Upper lobe of right lung (tissue), 1 donor: ENCODE data around the gene TOGARAM2. TPM values are rescaled to one million over a fixed set of nuclear protein-coding genes. Genes with fewer than 3 reads are reported as not detected.

ENCODE experiments used
- ATAC-seq: fragments of 200-7000 bp; cut with Tn5 transposase; one replicate; pipeline ENCODE4 v1.9.1; 2020; ENCODE audit warnings: mild to moderate bottlenecking, moderate library complexity
- DNase-seq: peaks from one replicate; pipeline ENCODE4 v3.0.0-alpha.2; 2020
- H3K27ac ChIP-seq: fragments of 200-600 bp; one replicate; pipeline ENCODE4 v1.8.0; 2022
- H3K27me3 ChIP-seq: fragments of 200-600 bp; one replicate; pipeline ENCODE4 v1.8.0; 2022; ENCODE audit warnings: mild to moderate bottlenecking
- H3K36me3 ChIP-seq: fragments of 200-600 bp; one replicate; pipeline ENCODE4 v1.8.0; 2022
- H3K4me1 ChIP-seq: fragments of 200-600 bp; one replicate; pipeline ENCODE4 v1.8.0; 2022
- H3K4me3 ChIP-seq: fragments of 200-600 bp; one replicate; pipeline ENCODE4 v1.8.0; 2022; ENCODE audit warnings: mild to moderate bottlenecking
- H3K9me3 ChIP-seq: fragments of 200-600 bp; one replicate; pipeline ENCODE4 v1.8.0; 2022
- intact Hi-C: fragments of 100-400 bp; cut with DNase I; formaldehyde crosslinking; loops from one replicate; pipeline ENCODE4 v1.11.0; 2022
- long read RNA-seq: library from polyadenylated mRNA; unstranded; transcript quantifications from one replicate; pipeline ENCODE4 v2.0.0, GENCODE V29; 2021
- total RNA-seq: library from RNA; stranded (reverse); fragmentation: NEBNext Ultra II Directional; extraction: Animal tissue kit (Norgen Biotek cat#: 25700); gene quantifications from one replicate; pipeline ENCODE4 v1.2.1, GENCODE V29; 2021
- TF ChIP-seq, protein P1 (sequence below): fragments of 200-600 bp; IDR thresholded peaks from one replicate; pipeline ENCODE4 v1.8.0; 2022; ENCODE audit warnings: antibody characterized with exemption
- donor health status: DM: no; HTN: yes; CAD: no; lungs with severe emphysema.

Gene TOGARAM2
- 0.72 TPM for total RNA-seq
- long read RNA-seq, partial matches to known transcripts, result 3 of 5 reads
- long read RNA-seq, other reads (novel, unspliced or antisense), result 1 of 5 reads

DNA sequence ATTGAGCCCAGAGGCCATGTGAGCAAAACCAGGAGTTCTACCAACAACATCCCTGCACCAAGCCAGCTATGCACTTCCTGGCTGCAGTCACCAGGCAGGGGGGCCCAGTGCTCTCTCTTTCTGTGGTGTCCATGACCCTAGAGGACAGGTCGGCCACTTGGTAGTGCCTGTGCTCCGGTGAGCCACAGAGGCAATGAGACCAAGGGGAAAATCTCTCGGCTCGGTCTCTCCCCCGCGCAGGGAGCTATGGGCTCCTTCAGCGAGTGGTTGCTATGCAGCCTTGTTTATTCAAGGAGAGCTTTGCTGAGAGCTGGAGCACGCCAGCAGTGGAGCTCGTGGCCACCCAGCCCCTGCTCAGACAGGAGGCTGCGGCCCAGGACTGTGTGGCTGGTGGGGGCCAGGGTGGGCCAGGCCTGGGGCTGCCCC lies at the start of gene TOGARAM2:
Gene TOGARAM2 (plus strand): TSS at position 283 of the 426 bp plus-strand sequence. CDS start 13,537 bp downstream, outside the sequence.
- ATAC-seq, result peak; percentile 76
- TF ChIP-seq, protein P1, sequence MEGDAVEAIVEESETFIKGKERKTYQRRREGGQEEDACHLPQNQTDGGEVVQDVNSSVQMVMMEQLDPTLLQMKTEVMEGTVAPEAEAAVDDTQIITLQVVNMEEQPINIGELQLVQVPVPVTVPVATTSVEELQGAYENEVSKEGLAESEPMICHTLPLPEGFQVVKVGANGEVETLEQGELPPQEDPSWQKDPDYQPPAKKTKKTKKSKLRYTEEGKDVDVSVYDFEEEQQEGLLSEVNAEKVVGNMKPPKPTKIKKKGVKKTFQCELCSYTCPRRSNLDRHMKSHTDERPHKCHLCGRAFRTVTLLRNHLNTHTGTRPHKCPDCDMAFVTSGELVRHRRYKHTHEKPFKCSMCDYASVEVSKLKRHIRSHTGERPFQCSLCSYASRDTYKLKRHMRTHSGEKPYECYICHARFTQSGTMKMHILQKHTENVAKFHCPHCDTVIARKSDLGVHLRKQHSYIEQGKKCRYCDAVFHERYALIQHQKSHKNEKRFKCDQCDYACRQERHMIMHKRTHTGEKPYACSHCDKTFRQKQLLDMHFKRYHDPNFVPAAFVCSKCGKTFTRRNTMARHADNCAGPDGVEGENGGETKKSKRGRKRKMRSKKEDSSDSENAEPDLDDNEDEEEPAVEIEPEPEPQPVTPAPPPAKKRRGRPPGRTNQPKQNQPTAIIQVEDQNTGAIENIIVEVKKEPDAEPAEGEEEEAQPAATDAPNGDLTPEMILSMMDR, result no peak
- intact Hi-C loops, result no loop called here
- Histone ChIP-seq H3K4me3 (no peak within 1 kb of the TSS), H3K27ac (no peak within 1 kb of the TSS), H3K27me3 (no peaks in the 10 kb centered on the region), H3K36me3 (no peaks in the 10 kb centered on the region), H3K4me1 (peaks cover 6% of the 10 kb centered on the region), H3K9me3 (no peaks in the 10 kb centered on the region)
- no peak for DNase-seq

DNA sequence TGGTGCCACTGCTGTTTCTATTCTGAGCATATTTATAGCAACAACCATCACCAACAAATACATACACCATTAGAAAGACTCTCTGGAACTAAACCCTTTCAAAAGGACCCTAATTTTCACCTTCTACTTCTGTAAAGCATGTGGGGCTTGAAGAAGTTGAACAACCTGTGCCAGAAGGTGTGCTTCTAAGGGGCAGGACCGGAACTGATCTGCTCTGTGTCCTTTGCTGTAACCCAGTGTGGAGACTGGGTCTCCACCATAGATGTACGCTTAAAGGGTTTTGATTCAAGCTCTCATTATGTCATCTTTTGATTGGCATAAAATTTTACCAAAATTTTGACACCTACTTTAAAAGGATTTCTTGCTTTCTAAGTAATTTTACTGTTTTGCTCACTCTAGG lies 46.3 kb upstream of the TOGARAM2 start:
- no peak overlapping the region for H3K4me3 ChIP-seq
- DNase-seq (no peak), ATAC-seq (no peak)
- no peaks in the 10 kb centered on the region for H3K27me3 ChIP-seq
- H3K4me1 ChIP-seq, result no peaks in the 10 kb centered on the region
- H3K27ac ChIP-seq, result no peak overlapping the region
- no peaks in the 10 kb centered on the region for H3K9me3 ChIP-seq
- intact Hi-C loops, result no loop called here
- TF ChIP-seq, protein P1, result no peak
- H3K36me3 ChIP-seq, result peaks cover 86% of the 10 kb centered on the region

DNA sequence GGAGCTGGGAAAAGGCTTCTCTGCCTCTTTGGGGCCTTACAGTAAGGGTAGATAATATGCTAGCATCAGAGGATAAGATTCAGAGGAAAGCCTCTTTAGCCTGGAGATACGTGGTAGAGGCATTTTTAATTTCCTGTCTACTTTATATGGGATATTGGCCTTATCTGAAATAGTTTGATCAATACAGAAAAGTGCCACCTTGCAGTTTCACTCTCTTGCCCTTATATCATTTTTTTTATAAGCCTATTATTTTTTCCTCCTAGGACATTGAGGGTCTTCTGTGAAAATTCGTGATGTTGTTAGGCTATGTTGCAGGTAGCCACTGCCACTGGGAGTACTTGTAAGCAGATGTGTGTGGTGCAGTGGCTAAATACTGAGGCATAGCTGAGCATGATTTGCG lies 40.1 kb upstream of the TOGARAM2 start:
- Histone ChIP-seq H3K27me3 (no peaks in the 10 kb centered on the region), H3K4me3 (no peak overlapping the region), H3K4me1 (no peaks in the 10 kb centered on the region), H3K9me3 (no peaks in the 10 kb centered on the region), H3K36me3 (peaks cover 77% of the 10 kb centered on the region), H3K27ac (no peak overlapping the region)
- TF ChIP-seq, protein P1, result no peak
- no peak for DNase-seq
- ATAC-seq, result no peak
- intact Hi-C loops, result no loop called here

DNA sequence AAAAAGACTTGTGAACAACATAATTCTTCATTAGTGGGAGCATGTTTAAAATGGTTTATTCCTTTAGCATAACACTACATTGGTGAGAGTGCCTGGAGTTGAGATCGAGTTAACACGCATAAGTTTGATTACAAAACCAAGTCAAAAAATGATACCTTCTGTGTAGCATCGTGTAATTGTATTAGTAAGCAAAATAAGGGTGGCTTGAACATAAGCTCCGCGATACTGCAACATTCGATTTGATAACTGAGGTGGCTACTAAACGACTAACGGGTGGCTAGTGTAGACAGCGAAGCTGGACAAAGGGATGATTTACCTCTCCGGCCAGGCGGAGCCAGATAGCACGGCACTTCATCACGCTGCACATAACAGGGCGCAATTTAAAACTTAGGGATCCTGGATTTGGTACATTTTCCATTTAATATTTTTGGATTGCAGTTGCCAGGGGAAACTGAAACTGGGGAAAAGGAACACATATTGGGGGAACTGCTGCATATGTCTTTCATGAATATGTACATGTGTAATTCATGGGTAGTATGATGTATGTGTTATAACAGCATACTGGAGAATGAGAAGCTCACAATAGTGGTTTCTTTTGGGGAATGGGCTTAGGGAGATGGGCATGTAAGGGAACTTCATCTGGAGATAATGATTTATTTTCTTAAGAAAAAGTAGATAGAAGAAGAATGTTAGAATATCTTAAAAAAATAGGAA lies 36.4 kb upstream of the TOGARAM2 start:
- intact Hi-C loops, result no loop called here
- no peak overlapping the region for H3K4me3 ChIP-seq
- H3K27me3 ChIP-seq, result no peaks in the 10 kb centered on the region
- DNase-seq (no peak), ATAC-seq (no peak)
- TF ChIP-seq, protein P1, result no peak
- peaks cover 84% of the 10 kb centered on the region for H3K36me3 ChIP-seq
- no peak overlapping the region for H3K27ac ChIP-seq
- no peaks in the 10 kb centered on the region for H3K9me3 ChIP-seq
- no peaks in the 10 kb centered on the region for H3K4me1 ChIP-seq

DNA sequence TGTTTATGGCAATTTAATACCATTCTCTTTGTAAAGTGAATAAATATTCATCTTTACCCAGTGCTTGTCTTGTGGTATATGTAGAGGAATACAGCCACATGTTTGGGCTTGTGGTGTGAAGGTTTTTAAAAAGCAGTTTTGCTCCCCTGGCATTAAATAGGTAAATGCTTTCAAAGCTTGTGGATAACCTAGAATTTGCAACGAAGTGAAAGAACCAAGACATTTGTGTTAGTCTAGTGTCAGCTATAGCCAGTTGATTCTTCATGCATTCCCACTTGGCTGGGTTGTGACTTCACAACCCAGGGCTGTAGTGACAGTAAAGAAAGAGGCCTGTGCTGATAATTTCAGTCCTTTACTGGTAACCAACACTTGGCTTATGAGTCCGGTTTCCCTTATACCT lies 32.9 kb upstream of the TOGARAM2 start:
- no peaks in the 10 kb centered on the region for H3K27me3 ChIP-seq
- no peaks in the 10 kb centered on the region for H3K9me3 ChIP-seq
- no peak overlapping the region for H3K4me3 ChIP-seq
- peaks cover 60% of the 10 kb centered on the region for H3K36me3 ChIP-seq
- no peak for DNase-seq
- TF ChIP-seq, protein P1, result no peak
- ATAC-seq, result no peak
- peaks cover 14% of the 10 kb centered on the region for H3K4me1 ChIP-seq
- no peak overlapping the region for H3K27ac ChIP-seq
- intact Hi-C loops, result no loop called here
